LNCaP clone FGC (cell line): Measurements from ENCODE around the gene TMEM271.

Experiments used
- DNase-seq: peaks from one replicate; pipeline ENCODE4 v3.0.0-alpha.2; 2011; ENCODE audit warnings: low read depth
- H3K4me3 ChIP-seq: 2 replicates; pipeline ENCODE4 v1.5.1; 2011; ENCODE audit warnings: mild to moderate bottlenecking, low read depth, low read length, control low read depth
- CTCF ChIP-seq: IDR thresholded peaks from 2 replicates; pipeline ENCODE4 v1.5.1; 2012; ENCODE audit warnings: mild to moderate bottlenecking; ENCODE audit not compliant: control insufficient read depth, insufficient read depth; ENCODE audit errors: extremely low read depth

Gene TMEM271

GRCh38 chr4:616911-617643, 41.0 kb upstream of the TMEM271 start:
- DNase-seq: no peak
- no peak overlapping the region for H3K4me3 ChIP-seq
- no peak for TF ChIP-seq CTCF

GRCh38 chr4:616091-616490, 40.0 kb upstream of the TMEM271 start:
- no peak overlapping the region for H3K4me3 ChIP-seq
- TF ChIP-seq CTCF: no peak
- DNase-seq: no peak

GRCh38 chr4:613126-613525, 37.0 kb upstream of the TMEM271 start:
- no peak for TF ChIP-seq CTCF

GRCh38 chr4:612749-613125, 36.6 kb upstream of the TMEM271 start:
- no peak for DNase-seq
- no peak overlapping the region for H3K4me3 ChIP-seq
- TF ChIP-seq CTCF: no peak

More at GRCh38 chr4:613126-613525, 37.0 kb upstream of the TMEM271 start:
- no peak overlapping the region for H3K4me3 ChIP-seq
- DNase-seq: no peak

- H3K4me3 ChIP-seq: no peak overlapping the region
- no peak for DNase-seq
- no peak for TF ChIP-seq CTCF
Observed at GRCh38 chr4:612052-612748, 36.1 kb upstream of the TMEM271 start.

- no peak for TF ChIP-seq CTCF
- peak; percentile 28 for DNase-seq
- H3K4me3 ChIP-seq: no peak overlapping the region
Observed at GRCh38 chr4:610411-611261, 34.5 kb upstream of the TMEM271 start.
